B cell (primary cell): ENCODE results near the gene KIN. TPM values are rescaled to one million over a fixed set of nuclear protein-coding genes. Genes with fewer than 3 reads are reported as not detected.
"Not testable (repeated sequence)": the region's sequence is repeated elsewhere in the genome, so short reads cannot be mapped to it uniquely, and the experiment has no call there.

Source experiments
- ATAC-seq: fragments of 200-7000 bp; cut with Tn5 transposase; one replicate; pipeline ENCODE4 v1.10.0; 2021; ENCODE audit warnings: low read depth, mild to moderate bottlenecking, moderate number of reproducible peaks, moderate library complexity
- CTCF ChIA-PET: fragments of 350-600 bp; sonication (Branson Sonifier 250); formaldehyde crosslinking; loops from one replicate; lab custom pipeline; 2021; ENCODE audit warnings: antibody characterized with exemption, inconsistent platforms; lab: Charles Lee
- POLR2A ChIA-PET: fragments of 350-600 bp; sonication (Branson Sonifier 250); formaldehyde crosslinking; loops from one replicate; lab custom pipeline; 2021; ENCODE audit warnings: antibody characterized with exemption; lab: Charles Lee
- DNase-seq: peaks from one replicate; pipeline ENCODE4 v3.0.0; 2013
- H2AFZ ChIP-seq: 2 replicates; pipeline ENCODE4 v1.6.1; 2012; ENCODE audit warnings: mild to moderate bottlenecking, low read depth, low read length; ENCODE audit not compliant: insufficient read depth, poor library complexity, severe bottlenecking
- H3K27ac ChIP-seq, 2 donors: 1 replicate in 1 of 2; 2 replicates in 1 of 2; pipeline ENCODE4 v1.5.1; 2012 to 2013; ENCODE audit warnings: low read length in 2 of 2, mild to moderate bottlenecking in 2 of 2, moderate library complexity in 1 of 2
- H3K27me3 ChIP-seq, 4 experiments: fragments of 200-600 bp in 1 of 4; sonication (generic) in 1 of 4; replicated peaks in 1 of 4; 1 replicate in 2 of 4; 2 replicates in 2 of 4; pipeline versions ENCODE4 v1.6.1 to v1.7.0; 2013 to 2016; ENCODE audit warnings: low read length in 3 of 4, mild to moderate bottlenecking in 2 of 4, mixed read lengths in 1 of 4, moderate library complexity in 1 of 4; ENCODE audit not compliant: insufficient read depth in 4 of 4, control insufficient read depth in 3 of 4; ENCODE audit errors: control extremely low read depth in 1 of 4
- H3K36me3 ChIP-seq, 2 experiments: replicated peaks in 1 of 2; 1 replicate in 1 of 2; 2 replicates in 1 of 2; pipeline versions ENCODE4 v1.6.1 to v1.7.1; 2013; ENCODE audit warnings: low read length in 1 of 2; ENCODE audit not compliant: insufficient read depth in 2 of 2, control insufficient read depth in 1 of 2; ENCODE audit errors: control extremely low read depth in 1 of 2, extremely low read depth in 1 of 2
- H3K4me1 ChIP-seq, 2 donors: fragments of 200-600 bp in 1 of 2; sonication (generic) in 1 of 2; 1 replicate in 1 of 2; 2 replicates in 1 of 2; pipeline versions ENCODE4 v1.5.1 to v1.6.1; 2013 to 2017; ENCODE audit warnings: low read length in 2 of 2; ENCODE audit not compliant: control insufficient read depth in 2 of 2, insufficient read depth in 2 of 2
- H3K4me2 ChIP-seq: replicated peaks from 2 replicates; pipeline ENCODE3; 2012; ENCODE audit warnings: mild to moderate bottlenecking, low read depth, low read length; ENCODE audit not compliant: poor library complexity, severe bottlenecking
- H3K4me3 ChIP-seq, 5 experiments: fragments of 200-600 bp in 1 of 5; sonication (generic) in 1 of 5; 1 replicate in 3 of 5; 2 replicates in 2 of 5; pipeline versions ENCODE4 v1.5.1 to v1.7.0; 2011 to 2016; ENCODE audit warnings: low read length in 4 of 5, mild to moderate bottlenecking in 4 of 5, low read depth in 2 of 5, control low read depth in 1 of 5, moderate library complexity in 1 of 5; ENCODE audit not compliant: insufficient read depth in 1 of 5; ENCODE audit errors: control extremely low read depth in 1 of 5, extremely low read depth in 1 of 5
- H3K79me2 ChIP-seq: fragments of 200-600 bp; sonication (generic); one replicate; pipeline ENCODE4 v1.6.0; 2016; ENCODE audit warnings: low read length; ENCODE audit not compliant: control insufficient read depth, insufficient read depth
- H3K9ac ChIP-seq: fragments of 200-600 bp; sonication (generic); 2 replicates; pipeline ENCODE4 v1.6.1; 2017; ENCODE audit warnings: mild to moderate bottlenecking, low read length, moderate library complexity
- H3K9me3 ChIP-seq, 3 donors: one replicate each; pipeline versions ENCODE4 v1.6.1 to v1.7.1; 2013; ENCODE audit warnings: low read length in 2 of 3; ENCODE audit not compliant: control insufficient read depth in 2 of 3, insufficient read depth in 1 of 3; ENCODE audit errors: control extremely low read depth in 1 of 3
- H4K20me1 ChIP-seq: 2 replicates; pipeline ENCODE4 v1.6.0; 2012; ENCODE audit warnings: mild to moderate bottlenecking, low read length; ENCODE audit not compliant: insufficient read depth, control insufficient read depth, poor library complexity, severe bottlenecking
- H3K27ac Mint-ChIP-seq: one replicate; pipeline ENCODE4 v1.8.0; 2021; ENCODE audit warnings: mixed read lengths
- H3K27me3 Mint-ChIP-seq: one replicate; pipeline ENCODE4 v1.8.0; 2021; ENCODE audit warnings: mixed read lengths
- H3K4me1 Mint-ChIP-seq: one replicate; pipeline ENCODE4 v1.8.0; 2021; ENCODE audit warnings: mixed read lengths
- H3K4me3 Mint-ChIP-seq: one replicate; pipeline ENCODE4 v1.8.0; 2021; ENCODE audit warnings: mixed read lengths
- H3K9me3 Mint-ChIP-seq: one replicate; pipeline ENCODE4 v1.8.0; 2022; ENCODE audit warnings: mixed read lengths; ENCODE audit not compliant: insufficient read depth
- EZH2 ChIP-seq: IDR thresholded peaks from 2 replicates; pipeline ENCODE4 v1.6.1; 2012; ENCODE audit warnings: borderline replicate concordance, low read depth, mild to moderate bottlenecking, moderate library complexity, low read length; ENCODE audit not compliant: insufficient read depth, poor library complexity, severe bottlenecking
- WGBS: methylation state at CpG from one replicate; pipeline ENCODE4 v1.1.5; 2013; ENCODE audit warnings: missing lambda C conversion rate; ENCODE audit not compliant: insufficient coverage; 5-methylcytosine and 5-hydroxymethylcytosine counted together
- intact Hi-C: fragments of 100-400 bp; cut with micrococcal nuclease; formaldehyde crosslinking; loops from one replicate; pipeline ENCODE4 v1.10.0; 2022
- polyA plus RNA-seq: library from polyadenylated mRNA; depleted of rRNA; stranded (reverse); fragments of >200 nt; gene quantifications from 2 replicates; pipeline ENCODE4 v1.2.3, GENCODE V29; 2012
- total RNA-seq, 2 donors: library from RNA; stranded (reverse); fragments of 120-200 nt in 1 of 2; gene quantifications; 1 replicate in 1 of 2; 2 replicates in 1 of 2; pipeline versions ENCODE4 v1.2.3 to v1.2.4, GENCODE V29; 2013 to 2022
- TF ChIP-seq, protein P1 (sequence below): fragments of 200-600 bp; IDR thresholded peaks from one replicate; pipeline ENCODE4 v1.8.0; 2022; ENCODE audit warnings: antibody characterized with exemption, mild to moderate bottlenecking

Gene KIN
- total and polyA plus RNA-seq, 2 donors (not counting 1 experiment from before 2014, with no cell fraction given): 3.4 to 16.5 TPM

DNA sequence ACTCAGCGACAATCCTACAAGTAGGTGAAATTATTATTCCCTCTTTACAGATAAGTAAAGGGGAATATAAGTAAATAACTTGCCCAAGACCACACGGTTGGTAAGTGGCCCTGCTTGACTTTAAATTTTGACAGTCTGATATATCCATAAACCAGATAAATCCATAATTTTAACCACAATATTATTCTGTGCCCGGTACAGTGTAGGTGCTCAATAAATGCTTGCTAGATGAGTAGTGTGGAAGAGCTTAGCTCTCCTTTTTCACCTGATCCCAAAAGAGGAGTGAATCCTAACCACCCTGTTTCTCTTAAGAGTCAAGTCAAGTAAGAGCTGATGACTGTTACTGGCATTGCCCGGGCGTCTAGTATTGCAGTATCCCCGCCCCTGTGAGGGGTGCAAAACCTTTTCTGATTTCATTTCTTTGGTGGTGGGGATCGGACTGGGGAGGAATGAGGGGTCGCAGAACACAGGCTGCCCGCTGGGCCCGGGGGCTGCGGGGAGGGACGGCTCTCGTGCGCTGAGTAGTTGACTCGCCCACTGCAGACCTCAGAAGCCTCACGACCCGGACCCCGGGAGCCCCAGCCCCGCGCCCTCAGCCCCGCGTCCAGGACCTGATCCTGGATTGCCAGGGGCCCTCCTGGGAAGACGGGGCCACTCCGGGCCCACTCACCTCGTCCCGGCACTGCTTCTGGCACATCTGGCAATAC, 490 bp downstream of the KIN start:
- Histone ChIP-seq H3K9me3 (no peaks in the 10 kb centered on the region), H2AFZ (peak overlapping the region; percentile 98), H3K4me1 (peaks cover 26 to 28% of the 10 kb centered on the region in 2 donors), H3K4me2 (peak overlapping the region; percentile 97), H3K4me3 (peak overlapping the region; percentile 87 to 95 (median 87)), H3K36me3 (peaks cover 0 to 3% of the 10 kb centered on the region in 2 experiments), H4K20me1 (peaks cover 45% of the 10 kb centered on the region), H3K9ac (peak overlapping the region; percentile 95), H3K27ac (peak overlapping the region; percentile 50 to 75), H3K79me2 (peaks cover 90% of the 10 kb centered on the region), H3K27me3 (no peaks in the 10 kb centered on the region)
- TF ChIP-seq, protein P1, sequence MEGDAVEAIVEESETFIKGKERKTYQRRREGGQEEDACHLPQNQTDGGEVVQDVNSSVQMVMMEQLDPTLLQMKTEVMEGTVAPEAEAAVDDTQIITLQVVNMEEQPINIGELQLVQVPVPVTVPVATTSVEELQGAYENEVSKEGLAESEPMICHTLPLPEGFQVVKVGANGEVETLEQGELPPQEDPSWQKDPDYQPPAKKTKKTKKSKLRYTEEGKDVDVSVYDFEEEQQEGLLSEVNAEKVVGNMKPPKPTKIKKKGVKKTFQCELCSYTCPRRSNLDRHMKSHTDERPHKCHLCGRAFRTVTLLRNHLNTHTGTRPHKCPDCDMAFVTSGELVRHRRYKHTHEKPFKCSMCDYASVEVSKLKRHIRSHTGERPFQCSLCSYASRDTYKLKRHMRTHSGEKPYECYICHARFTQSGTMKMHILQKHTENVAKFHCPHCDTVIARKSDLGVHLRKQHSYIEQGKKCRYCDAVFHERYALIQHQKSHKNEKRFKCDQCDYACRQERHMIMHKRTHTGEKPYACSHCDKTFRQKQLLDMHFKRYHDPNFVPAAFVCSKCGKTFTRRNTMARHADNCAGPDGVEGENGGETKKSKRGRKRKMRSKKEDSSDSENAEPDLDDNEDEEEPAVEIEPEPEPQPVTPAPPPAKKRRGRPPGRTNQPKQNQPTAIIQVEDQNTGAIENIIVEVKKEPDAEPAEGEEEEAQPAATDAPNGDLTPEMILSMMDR: no peak
- TF ChIP-seq EZH2: no peak
- Mint-ChIP-seq H3K4me1 (peaks cover 44% of the 10 kb centered on the region), H3K27me3 (no peaks in the 10 kb centered on the region), H3K4me3 (no peak overlapping the region), H3K9me3 (no peaks in the 10 kb centered on the region), H3K27ac (no peak overlapping the region)
- under 1% methylated on average over 23 of the region's 26 CpGs for WGBS
- ChIA-PET POLR2A (interaction anchor here (0.6 to 2.1 kb wide), 2 partner anchors 9 to 32 kb away, joined by 3 to 38 read pairs; partner anchors contain the start of gene TAF3), CTCF (interaction anchor here (1.1 to 1.4 kb wide), 2 partner anchors 31 to 33 kb away, joined by 3 to 15 read pairs; partner anchors contain the start of gene TAF3)
- ATAC-seq (no peak), DNase-seq (no peak)
- intact Hi-C loops: loop anchor here (5.0 kb wide), 1 partner anchor 1645 kb away; no protein-coding TSS in a partner anchor

DNA sequence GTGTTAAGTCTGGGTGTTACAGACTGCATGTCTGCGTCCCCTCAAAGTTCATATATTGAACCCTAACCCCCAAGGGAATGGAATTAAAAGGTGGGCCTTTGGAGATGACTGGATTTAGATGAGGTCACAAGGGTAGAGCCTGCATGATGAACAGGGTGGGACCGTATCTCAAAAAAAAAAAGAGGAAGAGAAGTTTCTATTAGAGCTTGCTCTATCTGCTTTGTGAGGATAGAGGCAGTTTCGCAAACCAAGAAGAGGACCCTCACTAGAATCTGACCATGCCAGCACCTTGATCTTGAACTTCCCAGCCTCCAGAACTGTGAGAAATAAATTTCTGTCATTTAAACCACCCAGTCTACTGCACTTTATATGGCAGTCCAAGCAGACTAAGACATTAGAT, 1.4 kb downstream of the KIN start:
- Histone ChIP-seq H3K9me3 (no peaks in the 10 kb centered on the region), H3K27me3 (no peaks in the 10 kb centered on the region), H2AFZ (no peak overlapping the region), H3K4me1 (peaks cover 26 to 28% of the 10 kb centered on the region in 2 donors), H3K4me3 (peak overlapping the region in 1 of 5 experiments; percentile 87), H3K4me2 (peak overlapping the region; percentile 97), H3K36me3 (peaks cover 0 to 3% of the 10 kb centered on the region in 2 experiments), H4K20me1 (peaks cover 36% of the 10 kb centered on the region), H3K9ac (peak overlapping the region; percentile 95), H3K27ac (peak overlapping the region in 1 of 2 donors; percentile 75), H3K79me2 (peaks cover 84% of the 10 kb centered on the region)
- no peak for TF ChIP-seq EZH2
- TF ChIP-seq, protein P1: no peak
- H3K27me3 Mint-ChIP-seq: no peaks in the 10 kb centered on the region
- no peaks in the 10 kb centered on the region for H3K9me3 Mint-ChIP-seq
- peaks cover 38% of the 10 kb centered on the region for H3K4me1 Mint-ChIP-seq
- POLR2A ChIA-PET: no interaction called here
- intact Hi-C loops: loop anchor here (5.0 kb wide), 1 partner anchor 1644 kb away; no protein-coding TSS in a partner anchor
- no peak overlapping the region for H3K27ac Mint-ChIP-seq
- CTCF ChIA-PET: no interaction called here
- no CpG with 5 or more reads among the region's 3 CpGs for WGBS
- ATAC-seq (no peak), DNase-seq (peak; percentile 16)
- H3K4me3 Mint-ChIP-seq: no peak overlapping the region

- Histone ChIP-seq H3K79me2 (peaks cover 50% of the 10 kb centered on the region), H3K36me3 (peaks cover 12 to 25% of the 10 kb centered on the region in 2 experiments), H3K4me1 (peaks cover 9 to 10% of the 10 kb centered on the region in 2 donors), H4K20me1 (peaks cover 17% of the 10 kb centered on the region)
- H2AFZ ChIP-seq, H3K9me3 ChIP-seq, H3K9me3 Mint-ChIP-seq, H3K27ac ChIP-seq, H3K27ac Mint-ChIP-seq, H3K9ac ChIP-seq, CTCF ChIA-PET, ATAC-seq, intact Hi-C loops, POLR2A ChIA-PET, H3K4me2 ChIP-seq, DNase-seq, H3K27me3 ChIP-seq, H3K4me3 Mint-ChIP-seq, H3K27me3 Mint-ChIP-seq, H3K4me3 ChIP-seq: not testable (repeated sequence)
- H3K4me1 Mint-ChIP-seq: peaks cover 16% of the 10 kb centered on the region
- 90% methylated on average over 2 of the region's 6 CpGs for WGBS
Measured at GRCh38 chr10:7782194-7782593, 5.6 kb downstream of the KIN start.
